HG02852 (cell line): ENCODE measurements around the gene SECISBP2.
A peak's percentile ranks its signal among the peaks of the same experiment; 100 is the strongest.
"Not testable (repeated sequence)": the region's sequence is repeated elsewhere in the genome, so short reads cannot be mapped to it uniquely, and the experiment has no call there.

Source experiments
- ATAC-seq: cut with Tn5 transposase; IDR thresholded peaks from one replicate; pipeline ENCODE4 v1.9.1; 2021; ENCODE audit warnings: mild to moderate bottlenecking, moderate library complexity; ENCODE audit not compliant: unreplicated experiment

SECISBP2 gene

GRCh38 chr9:89309166-89309565 is 9.1 kb upstream of the SECISBP2 start:
- ATAC-seq, result no peak

- ATAC-seq, result no peak
These were observed 8.5 kb upstream of the SECISBP2 start for GRCh38 chr9:89309608-89310474.

- peak; percentile 87 for ATAC-seq
These were observed 7.6 kb upstream of the SECISBP2 start, which contains the start of gene CKS2 for GRCh38 chr9:89310475-89311345. CKS2 (plus strand) TSS chr9:89311195; CDS start chr9:89311293, 98 bp downstream.

- peak; percentile 6 for ATAC-seq
These were observed 6.7 kb upstream of the SECISBP2 start for GRCh38 chr9:89311346-89312221.

- ATAC-seq, result no peak
These were observed 6.1 kb upstream of the SECISBP2 start for GRCh38 chr9:89312222-89312571.

GRCh38 chr9:89313842-89314241 is 4.5 kb upstream of the SECISBP2 start:
- no peak for ATAC-seq

- no peak for ATAC-seq
These were observed 3.3 kb upstream of the SECISBP2 start for GRCh38 chr9:89314955-89315354.

- ATAC-seq, result no peak
These were observed 2.8 kb upstream of the SECISBP2 start for GRCh38 chr9:89315482-89315881.

GRCh38 chr9:89317282-89317681 is 1.0 kb upstream of the SECISBP2 start:
- no peak for ATAC-seq

GRCh38 chr9:89319015-89319905 is 960 bp downstream of the SECISBP2 start:
- ATAC-seq, result no peak

- no peak for ATAC-seq
These were observed 5.1 kb downstream of the SECISBP2 start for GRCh38 chr9:89323390-89323789.

- no peak for ATAC-seq
These were observed 7.4 kb downstream of the SECISBP2 start for GRCh38 chr9:89325733-89326132.

- ATAC-seq, result no peak
These were observed 9.8 kb downstream of the SECISBP2 start for GRCh38 chr9:89328064-89328463.

- no peak for ATAC-seq
These were observed 11.6 kb downstream of the SECISBP2 start for GRCh38 chr9:89329917-89330316.

- no peak for ATAC-seq
These were observed 12.2 kb downstream of the SECISBP2 start for GRCh38 chr9:89330513-89330912.

GRCh38 chr9:89339807-89340206 is 21.5 kb downstream of the SECISBP2 start:
- ATAC-seq, result no peak

GRCh38 chr9:89340332-89340731 is 22.0 kb downstream of the SECISBP2 start:
- peak; percentile 78 for ATAC-seq

GRCh38 chr9:89342213-89342612 is 23.9 kb downstream of the SECISBP2 start:
- ATAC-seq, result no peak

- ATAC-seq, result no peak
These were observed 24.6 kb downstream of the SECISBP2 start for GRCh38 chr9:89342948-89343347.

GRCh38 chr9:89343812-89344211 is 25.5 kb downstream of the SECISBP2 start:
- not testable (repeated sequence) for ATAC-seq
